ENCODE data around the gene FAXDC2.
"Not testable (repeated sequence)": the region's sequence is repeated elsewhere in the genome, so short reads cannot be mapped to it uniquely, and the experiment has no call there.

FAXDC2 gene

GRCh38 chr5:154835701-154836052 lies 14.7 kb downstream of the FAXDC2 start:
- not testable (repeated sequence) for DNase-seq (ENCODE audit: low read depth, low spot score)
- H3K27ac ChIP-seq = peak overlapping the region; percentile 57

- no peak for DNase-seq (ENCODE audit: low read depth, low spot score)
- H3K27ac ChIP-seq = no peak overlapping the region
Observed at GRCh38 chr5:154834053-154834452, 16.4 kb downstream of the FAXDC2 start.

- not testable (repeated sequence) for H3K27ac ChIP-seq; DNase-seq (ENCODE audit: low read depth, low spot score)
Observed at GRCh38 chr5:154832804-154833203, 17.6 kb downstream of the FAXDC2 start.

GRCh38 chr5:154831451-154831850 lies 19.0 kb downstream of the FAXDC2 start:
- no peak overlapping the region for H3K27ac ChIP-seq
- no peak for DNase-seq (ENCODE audit: low read depth, low spot score)

GRCh38 chr5:154830596-154830995 lies 19.8 kb downstream of the FAXDC2 start:
- no peak for DNase-seq (ENCODE audit: low read depth, low spot score)
- H3K27ac ChIP-seq = peak overlapping the region; percentile 92

GRCh38 chr5:154830219-154830595 lies 20.2 kb downstream of the FAXDC2 start:
- peak overlapping the region; percentile 92 for H3K27ac ChIP-seq
- no peak for DNase-seq (ENCODE audit: low read depth, low spot score)

- DNase-seq (ENCODE audit: low read depth, low spot score) = peak; percentile 88
- peak overlapping the region; percentile 92 for H3K27ac ChIP-seq
Observed at GRCh38 chr5:154829589-154830218, 20.7 kb downstream of the FAXDC2 start.

GRCh38 chr5:154829181-154829588 lies 21.2 kb downstream of the FAXDC2 start:
- peak overlapping the region; percentile 92 for H3K27ac ChIP-seq
- no peak for DNase-seq (ENCODE audit: low read depth, low spot score)

GRCh38 chr5:154824070-154824469 lies 26.3 kb downstream of the FAXDC2 start:
- DNase-seq (ENCODE audit: low read depth, low spot score) = no peak
- no peak overlapping the region for H3K27ac ChIP-seq

GRCh38 chr5:154823605-154824004 lies 26.8 kb downstream of the FAXDC2 start:
- DNase-seq (ENCODE audit: low read depth, low spot score) = no peak
- H3K27ac ChIP-seq = no peak overlapping the region

- DNase-seq (ENCODE audit: low read depth, low spot score); H3K27ac ChIP-seq: not testable (repeated sequence)
Observed at GRCh38 chr5:154822896-154823295, 27.5 kb downstream of the FAXDC2 start.

- DNase-seq (ENCODE audit: low read depth, low spot score) = no peak
- no peak overlapping the region for H3K27ac ChIP-seq
Observed at GRCh38 chr5:154820383-154820782, 30.0 kb downstream of the FAXDC2 start.

- H3K27ac ChIP-seq = no peak overlapping the region
- DNase-seq (ENCODE audit: low read depth, low spot score) = no peak
Observed at GRCh38 chr5:154819546-154819945, 30.9 kb downstream of the FAXDC2 start.

GRCh38 chr5:154818471-154819116 lies 31.8 kb downstream of the FAXDC2 start:
- no peak overlapping the region for H3K27ac ChIP-seq
- DNase-seq (ENCODE audit: low read depth, low spot score) = no peak

GRCh38 chr5:154817815-154818214 lies 32.6 kb downstream of the FAXDC2 start:
- no peak for DNase-seq (ENCODE audit: low read depth, low spot score)
- no peak overlapping the region for H3K27ac ChIP-seq

- no peak overlapping the region for H3K27ac ChIP-seq
- no peak for DNase-seq (ENCODE audit: low read depth, low spot score)
Observed at GRCh38 chr5:154816891-154817492, 33.4 kb downstream of the FAXDC2 start.

- DNase-seq (ENCODE audit: low read depth, low spot score) = no peak
- no peak overlapping the region for H3K27ac ChIP-seq
Observed at GRCh38 chr5:154815684-154816247, 34.6 kb downstream of the FAXDC2 start.

- no peak overlapping the region for H3K27ac ChIP-seq
- DNase-seq (ENCODE audit: low read depth, low spot score) = no peak
Observed at GRCh38 chr5:154815025-154815424, 35.4 kb downstream of the FAXDC2 start.

- no peak overlapping the region for H3K27ac ChIP-seq
- no peak for DNase-seq (ENCODE audit: low read depth, low spot score)
Observed at GRCh38 chr5:154813736-154814135, 36.7 kb downstream of the FAXDC2 start.

- H3K27ac ChIP-seq = no peak overlapping the region
Observed at GRCh38 chr5:154813158-154813557, 37.2 kb downstream of the FAXDC2 start.

GRCh38 chr5:154811653-154812465 lies 38.5 kb downstream of the FAXDC2 start:
- no peak overlapping the region for H3K27ac ChIP-seq
- DNase-seq (ENCODE audit: low read depth, low spot score) = no peak

More at GRCh38 chr5:154813158-154813557, 37.2 kb downstream of the FAXDC2 start:
- no peak for DNase-seq (ENCODE audit: low read depth, low spot score)

Measured in epithelial cell of prostate (primary cell).